Measurements from ENCODE around the gene HOXB2. TPM values are rescaled to one million over a fixed set of nuclear protein-coding genes. Genes with fewer than 3 reads are reported as not detected.
A peak's percentile ranks its signal among the peaks of the same experiment; 100 is the strongest.

The HOXB2 gene
- total RNA-seq, 6 experiments from 2014 or later: 1.1 to 1.9 (median 1.5) TPM

DNA sequence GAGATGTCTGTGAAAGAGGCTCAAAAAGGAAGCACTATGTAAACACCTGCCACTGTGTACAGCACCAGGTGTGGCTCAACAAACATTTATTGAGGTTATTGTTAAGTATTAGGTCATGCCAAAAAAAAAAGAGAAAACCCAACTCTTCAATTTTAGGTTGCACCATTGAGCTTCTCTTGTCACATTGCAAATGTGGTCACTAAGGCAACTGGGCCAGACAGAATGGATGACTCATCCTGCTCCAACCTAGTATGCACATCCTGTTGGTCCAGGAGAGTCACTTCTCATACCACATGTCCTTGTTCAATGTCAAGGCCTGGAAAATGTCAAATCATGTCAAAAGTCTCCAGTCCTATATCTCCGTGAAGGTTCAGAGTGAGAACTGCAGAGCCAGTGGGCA, 39.1 kb downstream of the HOXB2 start:
- DNase-seq: no peak
- intact Hi-C loops (cut with DNase I): no loop called here
- 27% methylated on average over 1 of the region's 1 CpG for WGBS (ENCODE audit: insufficient coverage, low coverage, low lambda C conversion rate, missing lambda C conversion rate)
- Histone ChIP-seq H3K9me3 (no peaks in the 10 kb centered on the region), H3K4me1 (no peaks in the 10 kb centered on the region), H3K36me3 (no peaks in the 10 kb centered on the region), H3K27me3 (no peaks in the 10 kb centered on the region), H3K4me3 (no peak overlapping the region), H3K27ac (no peak overlapping the region)
- ATAC-seq: peak; percentile 55 to 89 (median 62)
- TF ChIP-seq, protein P1, sequence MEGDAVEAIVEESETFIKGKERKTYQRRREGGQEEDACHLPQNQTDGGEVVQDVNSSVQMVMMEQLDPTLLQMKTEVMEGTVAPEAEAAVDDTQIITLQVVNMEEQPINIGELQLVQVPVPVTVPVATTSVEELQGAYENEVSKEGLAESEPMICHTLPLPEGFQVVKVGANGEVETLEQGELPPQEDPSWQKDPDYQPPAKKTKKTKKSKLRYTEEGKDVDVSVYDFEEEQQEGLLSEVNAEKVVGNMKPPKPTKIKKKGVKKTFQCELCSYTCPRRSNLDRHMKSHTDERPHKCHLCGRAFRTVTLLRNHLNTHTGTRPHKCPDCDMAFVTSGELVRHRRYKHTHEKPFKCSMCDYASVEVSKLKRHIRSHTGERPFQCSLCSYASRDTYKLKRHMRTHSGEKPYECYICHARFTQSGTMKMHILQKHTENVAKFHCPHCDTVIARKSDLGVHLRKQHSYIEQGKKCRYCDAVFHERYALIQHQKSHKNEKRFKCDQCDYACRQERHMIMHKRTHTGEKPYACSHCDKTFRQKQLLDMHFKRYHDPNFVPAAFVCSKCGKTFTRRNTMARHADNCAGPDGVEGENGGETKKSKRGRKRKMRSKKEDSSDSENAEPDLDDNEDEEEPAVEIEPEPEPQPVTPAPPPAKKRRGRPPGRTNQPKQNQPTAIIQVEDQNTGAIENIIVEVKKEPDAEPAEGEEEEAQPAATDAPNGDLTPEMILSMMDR (IDR thresholded peaks at IDR 0.05): no peak
- TF ChIP-seq POLR2A (IDR thresholded peaks at IDR 0.05): no peak

GRCh38 chr17:48504953-48505352, 40.0 kb downstream of the HOXB2 start:
- Histone ChIP-seq H3K9me3 (no peaks in the 10 kb centered on the region), H3K4me3 (no peak overlapping the region), H3K27ac (no peak overlapping the region), H3K36me3 (no peaks in the 10 kb centered on the region), H3K27me3 (no peaks in the 10 kb centered on the region), H3K4me1 (no peaks in the 10 kb centered on the region)
- WGBS (ENCODE audit: insufficient coverage, low coverage, low lambda C conversion rate, missing lambda C conversion rate): 39% methylated on average over 2 of the region's 2 CpGs
- intact Hi-C loops (cut with DNase I): no loop called here
- TF ChIP-seq, protein P1 (IDR thresholded peaks at IDR 0.05): no peak
- no peak for TF ChIP-seq POLR2A (IDR thresholded peaks at IDR 0.05)
- ATAC-seq (no peak), DNase-seq (no peak)

- ATAC-seq (no peak), DNase-seq (no peak)
- H3K9me3 ChIP-seq: no peaks in the 10 kb centered on the region
- intact Hi-C loops (cut with DNase I): no loop called here
- H3K27me3 ChIP-seq: no peaks in the 10 kb centered on the region
- H3K27ac ChIP-seq: no peak overlapping the region
- H3K36me3 ChIP-seq: no peaks in the 10 kb centered on the region
- TF ChIP-seq, protein P1 (IDR thresholded peaks at IDR 0.05): no peak
- TF ChIP-seq POLR2A (IDR thresholded peaks at IDR 0.05): no peak
- WGBS (ENCODE audit: insufficient coverage, low coverage, low lambda C conversion rate, missing lambda C conversion rate): 72% methylated on average over 2 of the region's 5 CpGs
- no peak overlapping the region for H3K4me3 ChIP-seq
- no peaks in the 10 kb centered on the region for H3K4me1 ChIP-seq
Measured at GRCh38 chr17:48503747-48504146, 41.2 kb downstream of the HOXB2 start.

DNA sequence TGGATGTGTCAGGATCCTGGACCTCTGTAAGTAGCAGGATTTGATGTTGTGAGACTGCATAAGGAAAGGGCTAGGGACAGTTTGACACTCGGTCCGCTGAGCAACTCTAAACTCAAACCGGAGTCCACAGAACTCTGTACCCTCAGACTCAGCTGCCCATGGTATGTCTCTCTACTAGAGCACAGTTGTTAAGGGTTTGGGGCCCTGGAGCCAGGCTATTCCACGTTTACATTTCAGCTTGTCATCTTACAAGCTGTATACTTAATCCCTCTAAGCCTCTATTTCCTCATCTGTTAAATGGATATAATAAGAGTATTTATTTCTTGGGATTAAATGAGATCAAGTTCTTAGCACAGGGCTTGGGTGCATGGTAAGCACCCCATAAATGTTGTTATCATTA, 42.0 kb downstream of the HOXB2 start:
- H3K27me3 ChIP-seq: no peaks in the 10 kb centered on the region
- TF ChIP-seq, protein P1 (IDR thresholded peaks at IDR 0.05): no peak
- no peak for TF ChIP-seq POLR2A (IDR thresholded peaks at IDR 0.05)
- ATAC-seq (no peak), DNase-seq (no peak)
- intact Hi-C loops (cut with DNase I): no loop called here
- H3K4me1 ChIP-seq: no peaks in the 10 kb centered on the region
- H3K27ac ChIP-seq: no peak overlapping the region
- H3K36me3 ChIP-seq: no peaks in the 10 kb centered on the region
- H3K9me3 ChIP-seq: no peaks in the 10 kb centered on the region
- no peak overlapping the region for H3K4me3 ChIP-seq
- 30% methylated on average over 1 of the region's 4 CpGs for WGBS (ENCODE audit: insufficient coverage, low coverage, low lambda C conversion rate, missing lambda C conversion rate)

DNA sequence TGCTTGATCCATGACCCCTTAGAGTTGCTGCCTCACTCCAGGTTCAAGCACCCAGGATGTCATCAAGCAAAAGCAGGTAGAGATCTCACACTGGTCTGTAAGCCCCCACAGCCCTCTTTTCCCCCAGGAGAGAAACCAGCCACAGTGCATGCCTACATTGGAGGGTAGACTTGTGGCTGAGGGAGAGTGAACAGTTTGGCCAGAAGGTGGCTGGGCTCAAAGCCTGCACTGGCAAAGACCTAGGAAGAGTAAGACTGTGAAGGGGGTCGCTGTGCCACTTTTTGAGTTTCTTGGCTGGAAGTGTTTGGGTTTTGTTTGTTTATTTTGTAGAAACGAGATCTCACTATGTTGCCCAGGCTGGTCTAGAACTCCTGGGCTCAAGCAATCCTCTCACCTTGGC, 42.6 kb downstream of the HOXB2 start:
- Histone ChIP-seq H3K27ac (no peak overlapping the region), H3K27me3 (no peaks in the 10 kb centered on the region), H3K4me3 (no peak overlapping the region), H3K9me3 (no peaks in the 10 kb centered on the region), H3K4me1 (no peaks in the 10 kb centered on the region), H3K36me3 (no peaks in the 10 kb centered on the region)
- TF ChIP-seq POLR2A (IDR thresholded peaks at IDR 0.05): no peak
- TF ChIP-seq, protein P1 (IDR thresholded peaks at IDR 0.05): no peak
- ATAC-seq: no peak
- intact Hi-C loops (cut with DNase I): no loop called here
- DNase-seq: no peak
- WGBS (ENCODE audit: insufficient coverage, low coverage, low lambda C conversion rate, missing lambda C conversion rate): 36% methylated on average over 1 of the region's 2 CpGs

Measured in right lobe of liver (tissue), 6 donors.